Ovary (tissue), 3 donors: ENCODE measurements around the gene SERPINH1.

ENCODE experiments used
- EP300 ChIP-seq: sonication (generic); formaldehyde crosslinking; IDR thresholded peaks from one replicate; pipeline ENCODE4 v1.6.1; 2017; ENCODE audit warnings: antibody characterized with exemption
- POLR2A ChIP-seq: fragments of 450-650 bp; IDR thresholded peaks from one replicate; pipeline ENCODE4 v1.6.1; 2017; ENCODE audit warnings: antibody characterized with exemption, mild to moderate bottlenecking, moderate library complexity
- TF ChIP-seq, protein P1 (sequence below), 3 donors: fragments of 450-650 bp in 2 of 3; fragments of 200-600 bp in 1 of 3; IDR thresholded peaks; one replicate each; pipeline versions ENCODE4 v1.5.1 to v1.8.0; 2016 to 2022; ENCODE audit warnings: antibody characterized with exemption in 3 of 3, mild to moderate bottlenecking in 1 of 3
- donor health status: DM: no; HTN: no; CAD: no.

DNA sequence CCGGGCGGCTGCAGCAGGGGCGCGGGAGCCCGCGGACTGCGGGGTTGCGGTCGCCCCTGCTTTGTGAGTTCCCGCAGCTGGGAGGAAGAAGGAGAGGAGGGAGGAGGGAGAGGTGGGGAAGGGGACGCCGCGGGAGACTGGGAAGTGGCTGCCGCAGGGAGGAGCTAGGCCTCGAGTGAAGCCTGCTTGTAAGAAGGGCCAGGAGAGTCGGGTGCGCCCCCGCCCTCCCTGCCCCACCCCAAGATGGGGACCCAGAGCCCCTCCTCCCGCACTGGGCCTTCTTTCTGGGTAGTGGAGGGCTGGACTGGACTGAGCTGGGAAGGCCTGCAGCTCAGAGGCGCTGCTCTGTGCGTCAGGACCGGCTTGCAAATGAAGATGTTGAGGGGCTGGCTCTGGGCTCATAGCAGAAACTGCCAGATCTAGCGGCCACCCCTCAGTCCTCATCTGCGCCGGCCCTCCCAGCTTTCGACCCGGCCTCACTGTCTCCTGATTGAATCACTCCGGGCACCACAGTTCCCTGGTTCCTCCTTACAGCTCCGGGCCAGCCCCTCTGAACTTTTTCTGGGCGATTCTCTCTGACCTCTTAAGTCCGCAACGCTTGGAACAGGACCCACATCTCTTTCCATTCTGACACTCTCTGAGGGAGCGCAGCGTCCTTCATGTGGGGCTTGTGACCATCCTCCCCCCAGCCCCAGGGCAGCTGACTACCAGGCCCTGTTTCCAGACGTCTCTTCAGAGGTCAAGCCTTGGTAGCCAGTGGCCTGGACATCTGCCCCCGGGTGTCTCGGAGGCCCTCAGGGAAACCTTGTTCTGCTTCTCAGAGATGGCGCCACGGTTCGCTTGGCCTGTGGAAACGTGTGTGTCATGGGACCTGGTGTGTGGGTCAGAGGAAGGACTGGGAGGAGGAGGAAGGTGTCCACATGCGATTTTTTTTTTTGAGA is 21.9 kb downstream of the SERPINH1 start:
- TF ChIP-seq, protein P1, sequence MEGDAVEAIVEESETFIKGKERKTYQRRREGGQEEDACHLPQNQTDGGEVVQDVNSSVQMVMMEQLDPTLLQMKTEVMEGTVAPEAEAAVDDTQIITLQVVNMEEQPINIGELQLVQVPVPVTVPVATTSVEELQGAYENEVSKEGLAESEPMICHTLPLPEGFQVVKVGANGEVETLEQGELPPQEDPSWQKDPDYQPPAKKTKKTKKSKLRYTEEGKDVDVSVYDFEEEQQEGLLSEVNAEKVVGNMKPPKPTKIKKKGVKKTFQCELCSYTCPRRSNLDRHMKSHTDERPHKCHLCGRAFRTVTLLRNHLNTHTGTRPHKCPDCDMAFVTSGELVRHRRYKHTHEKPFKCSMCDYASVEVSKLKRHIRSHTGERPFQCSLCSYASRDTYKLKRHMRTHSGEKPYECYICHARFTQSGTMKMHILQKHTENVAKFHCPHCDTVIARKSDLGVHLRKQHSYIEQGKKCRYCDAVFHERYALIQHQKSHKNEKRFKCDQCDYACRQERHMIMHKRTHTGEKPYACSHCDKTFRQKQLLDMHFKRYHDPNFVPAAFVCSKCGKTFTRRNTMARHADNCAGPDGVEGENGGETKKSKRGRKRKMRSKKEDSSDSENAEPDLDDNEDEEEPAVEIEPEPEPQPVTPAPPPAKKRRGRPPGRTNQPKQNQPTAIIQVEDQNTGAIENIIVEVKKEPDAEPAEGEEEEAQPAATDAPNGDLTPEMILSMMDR (IDR thresholded peaks at IDR 0.05) = no peak
- TF ChIP-seq POLR2A (peak; percentile 13), EP300 (no peak)
